NCI-H1092 (cell line): ENCODE measurements around the gene TUBA4B.
"Not testable (repeated sequence)": the region's sequence is repeated elsewhere in the genome, so short reads cannot be mapped to it uniquely, and the experiment has no call there.

ENCODE experiments used
- DNase-seq: peaks from one replicate; lab custom pipeline; 2025; lab: John Stamatoyannopoulos, UW

The TUBA4B gene

GRCh38 chr2:219277703-219278654, 24.9 kb downstream of the TUBA4B start:
- DNase-seq = peak; percentile 25

GRCh38 chr2:219278655-219279150, 25.7 kb downstream of the TUBA4B start:
- no peak for DNase-seq

- peak; percentile 87 for DNase-seq
Observed at GRCh38 chr2:219279151-219279915, 26.3 kb downstream of the TUBA4B start, which contains the start of gene DNAJB2. Gene DNAJB2, plus strand, starts transcription at chr2:219279366. Its CDS starts 468 bp downstream, at chr2:219279834.

GRCh38 chr2:219279916-219280516, 27.0 kb downstream of the TUBA4B start:
- DNase-seq = no peak

- DNase-seq = no peak
Observed at GRCh38 chr2:219280651-219281050, 27.6 kb downstream of the TUBA4B start.

DNA sequence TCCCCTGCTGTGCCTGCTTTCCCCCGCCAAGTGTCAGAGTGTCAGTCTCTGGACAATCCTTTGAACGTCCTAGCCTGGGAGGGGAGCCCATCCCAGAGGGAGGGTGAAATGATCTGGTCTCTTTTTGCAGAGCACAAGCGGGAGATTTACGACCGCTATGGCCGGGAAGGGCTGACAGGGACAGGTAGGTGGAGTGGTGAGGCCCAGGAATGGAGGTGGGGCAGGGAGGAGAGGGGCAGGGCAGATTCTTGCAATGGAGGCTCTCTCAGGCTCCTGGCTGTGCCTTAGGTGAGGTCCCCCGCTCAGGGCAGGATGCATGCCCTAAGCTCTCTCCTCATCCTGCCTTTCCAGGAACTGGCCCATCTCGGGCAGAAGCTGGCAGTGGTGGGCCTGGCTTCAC, 28.5 kb downstream of the TUBA4B start:
- no peak for DNase-seq

DNA sequence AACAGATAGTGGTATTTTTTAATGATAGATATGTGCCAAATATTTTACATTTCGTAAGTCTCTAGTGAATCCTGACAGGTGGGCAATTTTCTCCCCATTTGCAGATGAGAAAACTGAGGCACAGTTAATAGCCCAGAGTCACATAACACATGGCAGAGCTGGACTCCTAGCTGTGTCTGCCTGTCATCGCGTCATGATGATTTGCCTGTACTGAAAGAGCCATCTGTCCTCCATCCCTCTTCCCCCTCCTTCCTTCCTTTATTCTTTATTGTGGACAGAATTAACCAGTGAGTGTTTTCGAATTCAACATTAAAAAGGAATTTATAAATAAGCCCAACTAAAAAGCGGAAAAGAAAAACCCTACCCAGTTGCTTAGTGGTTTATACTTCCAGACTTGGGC, 29.3 kb downstream of the TUBA4B start:
- no peak for DNase-seq

DNA sequence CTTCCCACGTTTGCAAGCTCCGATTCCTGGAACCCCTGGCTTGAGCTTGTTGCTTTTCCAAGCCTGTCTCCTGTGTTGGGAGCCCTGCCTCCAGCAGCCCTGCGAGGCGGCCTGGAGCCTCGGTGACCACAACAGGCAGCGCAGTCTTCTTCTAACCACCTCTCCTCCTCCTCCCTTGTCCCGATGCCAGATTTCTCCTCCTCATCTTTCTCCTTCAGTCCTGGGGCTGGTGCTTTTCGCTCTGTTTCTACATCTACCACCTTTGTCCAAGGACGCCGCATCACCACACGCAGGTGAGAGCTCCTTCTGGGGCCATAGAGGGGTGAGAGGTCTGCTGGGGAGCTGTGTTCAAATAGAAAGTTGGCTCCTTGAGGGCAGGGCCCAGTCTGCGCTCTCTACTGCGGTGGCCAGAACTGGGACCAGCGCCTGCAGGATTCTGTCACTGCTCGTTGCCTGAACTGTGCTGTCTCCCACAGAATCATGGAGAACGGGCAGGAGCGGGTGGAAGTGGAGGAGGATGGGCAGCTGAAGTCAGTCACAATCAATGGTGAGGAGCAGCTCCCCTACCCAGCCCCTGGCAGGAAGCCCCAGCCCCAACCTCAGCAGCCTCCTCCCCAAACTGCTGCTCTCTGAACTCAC, 30.0 kb downstream of the TUBA4B start:
- DNase-seq = no peak

DNA sequence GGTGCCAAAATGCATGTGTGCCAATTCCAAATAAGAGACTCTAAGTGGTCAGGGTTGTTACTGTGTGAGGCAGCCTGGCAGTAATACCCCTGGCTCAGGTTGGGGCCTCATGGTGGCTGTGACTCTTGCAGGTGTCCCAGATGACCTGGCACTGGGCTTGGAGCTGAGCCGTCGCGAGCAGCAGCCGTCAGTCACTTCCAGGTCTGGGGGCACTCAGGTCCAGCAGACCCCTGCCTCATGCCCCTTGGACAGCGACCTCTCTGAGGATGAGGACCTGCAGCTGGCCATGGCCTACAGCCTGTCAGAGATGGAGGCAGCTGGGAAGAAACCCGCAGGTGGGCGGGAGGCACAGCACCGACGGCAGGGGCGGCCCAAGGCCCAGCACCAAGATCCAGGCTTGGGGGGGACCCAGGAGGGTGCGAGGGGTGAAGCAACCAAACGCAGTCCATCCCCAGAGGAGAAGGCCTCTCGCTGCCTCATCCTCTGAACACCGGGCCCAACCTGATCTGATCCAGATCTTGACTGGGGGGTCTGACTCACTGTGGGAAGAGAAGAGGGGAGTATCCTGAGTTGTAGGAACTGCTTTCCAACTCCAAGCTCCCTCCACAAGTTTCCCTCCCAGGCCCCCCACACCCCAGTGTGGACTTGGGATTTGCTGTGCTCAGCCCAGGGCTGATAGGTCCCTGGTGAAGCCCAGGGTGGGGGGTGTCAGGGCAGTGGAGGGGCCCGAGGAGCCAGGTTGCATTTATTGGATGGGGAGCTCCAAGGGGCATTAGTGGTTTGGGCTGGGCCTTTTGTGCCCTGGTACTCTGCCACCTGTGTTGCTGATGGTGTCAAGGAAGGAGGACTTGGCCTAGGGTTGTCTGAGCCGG, 31.7 kb downstream of the TUBA4B start:
- DNase-seq = no peak

- no peak for DNase-seq
Observed at GRCh38 chr2:219285373-219285735, 32.3 kb downstream of the TUBA4B start.

DNA sequence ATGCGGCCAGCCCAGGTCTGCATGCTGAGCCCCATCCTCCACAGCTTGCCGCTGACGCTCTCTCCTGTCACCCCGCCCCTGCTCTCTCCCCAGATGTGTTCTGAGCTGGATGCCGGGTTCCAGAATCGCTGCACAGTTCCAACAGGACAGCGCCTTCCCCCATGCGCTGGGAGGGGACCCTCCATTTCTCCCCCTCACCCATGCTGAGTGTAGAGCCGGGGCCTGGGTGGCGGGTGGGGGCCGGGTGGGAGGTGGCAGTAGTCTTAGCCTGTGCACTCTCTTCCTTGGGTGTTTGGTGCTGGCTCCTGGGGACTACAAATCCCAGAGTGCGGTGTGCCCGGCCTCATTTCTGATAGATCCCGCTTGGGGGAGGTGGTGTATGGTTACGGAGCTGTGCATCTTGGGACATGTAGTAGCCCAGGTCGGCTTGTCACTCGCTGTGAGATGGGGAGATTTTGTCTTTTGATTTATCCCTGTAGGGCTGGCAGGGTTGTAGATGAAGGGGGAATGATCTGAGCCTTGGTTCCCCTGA, 32.9 kb downstream of the TUBA4B start:
- DNase-seq = no peak

- no peak for DNase-seq
Observed at GRCh38 chr2:219286436-219287115, 33.5 kb downstream of the TUBA4B start.

- not testable (repeated sequence) for DNase-seq
Observed at GRCh38 chr2:219287116-219287440, 34.0 kb downstream of the TUBA4B start.

- DNase-seq = no peak
Observed at GRCh38 chr2:219287580-219288265, 34.7 kb downstream of the TUBA4B start.

DNA sequence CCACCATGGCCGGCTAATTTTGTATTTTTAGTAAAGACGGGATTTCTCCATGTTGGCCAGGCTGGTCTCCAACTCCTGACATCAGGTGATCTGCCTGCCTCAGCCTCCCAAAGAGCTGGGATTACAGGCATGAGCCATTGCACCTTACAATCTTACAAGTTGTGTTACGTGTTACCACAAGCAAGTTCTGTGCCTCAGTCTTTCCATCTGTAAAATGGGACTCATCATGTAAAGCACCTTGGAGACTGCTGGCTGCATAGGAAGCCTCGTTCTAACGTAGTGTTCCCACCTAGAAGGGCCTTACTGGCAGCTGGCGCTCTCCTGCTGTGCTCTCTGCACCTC, 36.1 kb downstream of the TUBA4B start:
- DNase-seq = no peak

DNA sequence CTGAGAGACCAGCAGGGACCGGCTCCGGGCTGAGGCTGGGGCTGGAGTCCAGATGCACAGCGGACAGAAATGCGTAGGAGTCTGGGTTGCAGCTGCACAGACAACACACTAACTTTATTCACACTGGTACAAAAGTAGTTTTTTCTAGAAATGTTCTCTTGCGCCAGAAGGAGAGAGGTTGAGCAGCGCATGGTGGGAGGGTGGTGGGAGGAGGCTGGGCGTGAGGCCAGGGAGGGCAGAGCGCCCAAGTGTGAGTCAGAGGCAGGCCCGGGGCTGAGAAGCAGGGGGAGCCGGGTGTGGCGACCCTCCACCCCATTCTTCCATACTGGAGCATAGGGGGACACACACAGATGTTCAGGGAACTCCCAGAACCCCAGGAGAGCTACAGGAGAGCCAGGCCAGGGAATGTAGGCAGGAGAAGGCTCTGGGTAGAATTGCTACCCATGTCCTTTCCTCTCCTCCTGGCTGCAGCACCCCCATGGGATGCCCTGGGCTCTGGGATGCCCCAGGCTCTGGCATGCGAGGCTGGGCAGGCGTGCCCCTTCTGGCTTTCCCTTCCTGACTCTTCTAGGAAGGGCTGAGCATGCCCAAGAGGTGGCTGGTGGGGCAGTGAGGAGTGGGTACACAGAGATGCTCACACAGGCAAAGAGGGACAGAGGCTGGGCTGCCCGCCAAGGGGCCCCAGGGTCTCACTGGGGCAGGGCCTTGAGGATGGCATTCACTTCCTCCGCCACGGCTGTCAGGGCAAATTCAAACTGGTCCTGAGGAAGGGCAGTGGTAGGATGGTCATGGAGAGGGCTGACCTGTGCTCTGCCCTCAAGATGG, 36.7 kb downstream of the TUBA4B start:
- no peak for DNase-seq

DNA sequence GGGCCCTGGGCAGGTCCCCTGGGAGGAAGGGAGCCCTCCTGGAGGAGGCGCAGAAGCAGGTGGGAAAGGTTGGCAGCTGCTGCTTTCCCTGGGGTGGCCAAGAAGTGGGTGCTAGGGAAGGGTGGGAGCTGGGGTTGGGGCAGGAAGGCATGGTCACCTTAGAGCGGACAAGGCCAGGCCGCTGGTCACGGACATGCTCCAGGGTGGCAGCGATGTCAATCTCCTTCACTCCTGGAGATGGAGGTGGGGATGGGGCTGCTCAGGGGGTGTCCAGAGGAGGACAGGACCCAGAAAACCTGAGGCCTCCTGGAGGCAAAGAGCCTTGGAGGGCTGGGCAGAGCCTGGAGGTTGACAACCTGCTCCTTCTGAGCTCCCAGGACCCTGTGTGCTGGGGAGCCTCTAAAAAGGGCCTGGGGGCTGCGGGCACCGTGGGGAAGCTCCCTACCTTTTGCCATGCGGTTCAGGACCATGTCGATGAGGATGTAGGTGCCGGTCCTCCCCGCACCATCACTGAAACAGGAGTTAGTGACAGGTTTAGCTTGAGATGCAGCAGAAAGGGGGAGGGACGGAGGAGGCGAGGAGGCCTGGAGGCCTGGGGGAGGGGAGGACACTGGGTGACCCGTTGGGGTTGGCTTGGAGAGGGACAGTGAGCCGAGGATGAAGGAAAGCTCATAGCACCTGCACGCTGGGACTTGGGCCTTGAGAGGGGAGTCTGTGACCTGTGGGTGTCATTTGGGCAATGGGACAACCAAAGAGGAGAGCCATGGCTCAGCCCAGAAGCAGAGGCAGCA, 37.5 kb downstream of the TUBA4B start:
- no peak for DNase-seq

DNA sequence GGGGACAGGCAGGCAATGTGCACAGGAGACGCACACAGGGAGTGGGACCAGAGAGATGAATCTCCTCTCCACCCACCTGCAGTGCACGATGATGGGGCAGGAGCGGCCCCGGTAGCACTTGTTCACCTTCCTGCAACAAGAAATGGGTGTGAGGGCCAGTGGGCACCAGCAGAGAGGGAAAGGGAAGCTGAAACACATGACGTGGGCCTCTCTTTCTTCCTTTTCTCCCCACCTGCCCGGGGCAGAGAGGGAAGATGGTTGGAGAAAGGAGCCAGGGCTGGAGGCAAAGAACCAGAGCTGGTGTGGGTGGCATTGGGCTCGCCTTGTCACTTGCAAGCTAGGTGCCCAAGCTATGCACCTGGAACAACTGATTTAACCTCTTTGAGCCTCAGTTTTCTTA, 38.4 kb downstream of the TUBA4B start:
- DNase-seq = no peak
